ENCODE results near the gene ELN.

GRCh38 chr7:73992101-73992562 lies 35.8 kb upstream of the ELN start:
- TF ChIP-seq EP300 (IDR thresholded peaks at IDR 0.05) = no peak
- TF ChIP-seq POLR2A (IDR thresholded peaks at IDR 0.05; ENCODE audit: low read depth) = no peak
- TF ChIP-seq POLR2AphosphoS5 (IDR thresholded peaks at IDR 0.05) = peak; percentile 67 to 75
- no peak for TF ChIP-seq CTCF (IDR thresholded peaks at IDR 0.05)

Data from esophagus muscularis mucosa (tissue), 4 donors.